Activated T-helper 2 cell treated with anti-CD3 and anti-CD28 coated beads, Interferon-gamma antibody, Interleukin-2, Interleukin-4, amounts not matched to agents 10 μg/mL and 5 μg/mL and 100 μg/mL, durations not matched to agents 14 hours and 24 hours and 36 hours (primary cell): ENCODE measurements around the gene MRS2. TPM values are rescaled to one million over a fixed set of nuclear protein-coding genes. Genes with fewer than 3 reads are reported as not detected.

Experiments
- DNase-seq: peaks from one replicate; pipeline ENCODE4 v3.0.0; 2021; ENCODE audit warnings: low spot score
- H3K27ac Mint-ChIP-seq: one replicate; pipeline ENCODE4 v1.8.0; 2021; ENCODE audit warnings: mixed read lengths
- H3K27me3 Mint-ChIP-seq: one replicate; pipeline ENCODE4 v1.8.0; 2021; ENCODE audit warnings: low read depth, mixed read lengths
- H3K36me3 Mint-ChIP-seq: one replicate; pipeline ENCODE4 v1.8.0; 2021; ENCODE audit warnings: low read depth, mixed read lengths
- H3K4me1 Mint-ChIP-seq: one replicate; pipeline ENCODE4 v1.8.0; 2021; ENCODE audit warnings: low read depth, mixed read lengths
- H3K4me3 Mint-ChIP-seq: one replicate; pipeline ENCODE4 v1.8.0; 2021; ENCODE audit warnings: low read depth, mild to moderate bottlenecking, moderate library complexity, mixed read lengths
- H3K9me3 Mint-ChIP-seq: one replicate; pipeline ENCODE4 v1.8.0; 2021; ENCODE audit warnings: mixed read lengths
- intact Hi-C: fragments of 100-400 bp; cut with micrococcal nuclease; formaldehyde crosslinking; loops from one replicate; pipeline ENCODE4 v1.15.1; 2023
- total RNA-seq: library from RNA; stranded (reverse); gene quantifications from 2 replicates; pipeline ENCODE4 v1.2.3, GENCODE V29; 2022

MRS2 gene
- total RNA-seq, 1 donor from 2014 or later, result 30.5 TPM

- no peaks in the 10 kb centered on the region for H3K36me3 Mint-ChIP-seq
- DNase-seq, result no peak
- no peaks in the 10 kb centered on the region for H3K27me3 Mint-ChIP-seq
- no peaks in the 10 kb centered on the region for H3K4me1 Mint-ChIP-seq
- no peak overlapping the region for H3K27ac Mint-ChIP-seq
- no peaks in the 10 kb centered on the region for H3K9me3 Mint-ChIP-seq
- intact Hi-C loops, result no loop called here
- H3K4me3 Mint-ChIP-seq, result no peak overlapping the region
These were observed 45.7 kb downstream of the MRS2 start for GRCh38 chr6:24448396-24448795.

GRCh38 chr6:24448828-24449525, 46.2 kb downstream of the MRS2 start:
- intact Hi-C loops, result no loop called here
- no peak overlapping the region for H3K27ac Mint-ChIP-seq
- no peak for DNase-seq
- no peaks in the 10 kb centered on the region for H3K9me3 Mint-ChIP-seq
- no peaks in the 10 kb centered on the region for H3K36me3 Mint-ChIP-seq
- H3K27me3 Mint-ChIP-seq, result no peaks in the 10 kb centered on the region
- no peak overlapping the region for H3K4me3 Mint-ChIP-seq
- H3K4me1 Mint-ChIP-seq, result no peaks in the 10 kb centered on the region

- Mint-ChIP-seq H3K4me1 (no peaks in the 10 kb centered on the region), H3K27ac (no peak overlapping the region), H3K9me3 (no peaks in the 10 kb centered on the region), H3K36me3 (no peaks in the 10 kb centered on the region), H3K4me3 (no peak overlapping the region), H3K27me3 (no peaks in the 10 kb centered on the region)
- intact Hi-C loops, result no loop called here
- no peak for DNase-seq
These were observed 49.0 kb downstream of the MRS2 start for GRCh38 chr6:24451581-24452388.

GRCh38 chr6:24453921-24454320, 51.2 kb downstream of the MRS2 start:
- Mint-ChIP-seq H3K27me3 (no peaks in the 10 kb centered on the region), H3K27ac (no peak overlapping the region)

GRCh38 chr6:24454452-24454851, 51.7 kb downstream of the MRS2 start:
- intact Hi-C loops, result no loop called here
- DNase-seq, result no peak
- Mint-ChIP-seq H3K36me3 (no peaks in the 10 kb centered on the region), H3K4me1 (no peaks in the 10 kb centered on the region), H3K4me3 (no peak overlapping the region), H3K9me3 (no peaks in the 10 kb centered on the region), H3K27me3 (no peaks in the 10 kb centered on the region), H3K27ac (no peak overlapping the region)

More at GRCh38 chr6:24453921-24454320, 51.2 kb downstream of the MRS2 start:
- Mint-ChIP-seq H3K4me3 (no peak overlapping the region), H3K4me1 (no peaks in the 10 kb centered on the region), H3K9me3 (no peaks in the 10 kb centered on the region), H3K36me3 (no peaks in the 10 kb centered on the region)
- intact Hi-C loops, result no loop called here
- no peak for DNase-seq

- Mint-ChIP-seq H3K27ac (no peak overlapping the region), H3K36me3 (no peaks in the 10 kb centered on the region)
- intact Hi-C loops, result no loop called here
These were observed 52.3 kb downstream of the MRS2 start for GRCh38 chr6:24455061-24455460.

GRCh38 chr6:24458134-24458533, 55.4 kb downstream of the MRS2 start:
- intact Hi-C loops, result no loop called here
- H3K9me3 Mint-ChIP-seq, result no peaks in the 10 kb centered on the region
- H3K4me3 Mint-ChIP-seq, result no peak overlapping the region
- no peaks in the 10 kb centered on the region for H3K27me3 Mint-ChIP-seq
- H3K27ac Mint-ChIP-seq, result no peak overlapping the region
- DNase-seq, result no peak
- no peaks in the 10 kb centered on the region for H3K36me3 Mint-ChIP-seq
- H3K4me1 Mint-ChIP-seq, result no peaks in the 10 kb centered on the region

More at GRCh38 chr6:24455061-24455460, 52.3 kb downstream of the MRS2 start:
- no peaks in the 10 kb centered on the region for H3K27me3 Mint-ChIP-seq
- H3K4me1 Mint-ChIP-seq, result no peaks in the 10 kb centered on the region
- no peak overlapping the region for H3K4me3 Mint-ChIP-seq
- no peaks in the 10 kb centered on the region for H3K9me3 Mint-ChIP-seq
- DNase-seq, result no peak

GRCh38 chr6:24458941-24459340, 56.2 kb downstream of the MRS2 start:
- H3K27ac Mint-ChIP-seq, result no peak overlapping the region
- DNase-seq, result no peak
- no peaks in the 10 kb centered on the region for H3K27me3 Mint-ChIP-seq
- no peaks in the 10 kb centered on the region for H3K9me3 Mint-ChIP-seq
- intact Hi-C loops, result no loop called here
- H3K4me1 Mint-ChIP-seq, result no peaks in the 10 kb centered on the region
- H3K4me3 Mint-ChIP-seq, result no peak overlapping the region
- no peaks in the 10 kb centered on the region for H3K36me3 Mint-ChIP-seq

GRCh38 chr6:24460966-24461365, 58.2 kb downstream of the MRS2 start:
- H3K9me3 Mint-ChIP-seq, result no peaks in the 10 kb centered on the region
- no peaks in the 10 kb centered on the region for H3K36me3 Mint-ChIP-seq
- no peak overlapping the region for H3K4me3 Mint-ChIP-seq
- no peaks in the 10 kb centered on the region for H3K4me1 Mint-ChIP-seq
- H3K27ac Mint-ChIP-seq, result no peak overlapping the region
- no peak for DNase-seq
- no peaks in the 10 kb centered on the region for H3K27me3 Mint-ChIP-seq
- intact Hi-C loops, result no loop called here

GRCh38 chr6:24464253-24465038, 61.7 kb downstream of the MRS2 start:
- Mint-ChIP-seq H3K36me3 (no peaks in the 10 kb centered on the region), H3K4me1 (no peaks in the 10 kb centered on the region), H3K27me3 (no peaks in the 10 kb centered on the region), H3K9me3 (no peaks in the 10 kb centered on the region), H3K27ac (no peak overlapping the region), H3K4me3 (no peak overlapping the region)
- DNase-seq, result no peak
- intact Hi-C loops, result no loop called here

- no peak overlapping the region for H3K4me3 Mint-ChIP-seq
- no peaks in the 10 kb centered on the region for H3K4me1 Mint-ChIP-seq
- H3K36me3 Mint-ChIP-seq, result no peaks in the 10 kb centered on the region
- no peak for DNase-seq
- H3K27me3 Mint-ChIP-seq, result no peaks in the 10 kb centered on the region
- H3K9me3 Mint-ChIP-seq, result no peaks in the 10 kb centered on the region
- H3K27ac Mint-ChIP-seq, result no peak overlapping the region
- intact Hi-C loops, result no loop called here
These were observed 67.1 kb downstream of the MRS2 start for GRCh38 chr6:24469811-24470210.

GRCh38 chr6:24472181-24472580, 69.4 kb downstream of the MRS2 start:
- no peak overlapping the region for H3K27ac Mint-ChIP-seq
- no peak for DNase-seq
- intact Hi-C loops, result no loop called here

More at GRCh38 chr6:24472181-24472580, 69.4 kb downstream of the MRS2 start:
- Mint-ChIP-seq H3K27me3 (no peaks in the 10 kb centered on the region), H3K36me3 (no peaks in the 10 kb centered on the region), H3K4me1 (no peaks in the 10 kb centered on the region), H3K4me3 (no peak overlapping the region), H3K9me3 (no peaks in the 10 kb centered on the region)
